ENCODE data around the gene TMEM179. TPM values are rescaled to one million over a fixed set of nuclear protein-coding genes. Genes with fewer than 3 reads are reported as not detected.

TMEM179 gene
- total RNA-seq, 1 experiment from 2014 or later = not detected

DNA sequence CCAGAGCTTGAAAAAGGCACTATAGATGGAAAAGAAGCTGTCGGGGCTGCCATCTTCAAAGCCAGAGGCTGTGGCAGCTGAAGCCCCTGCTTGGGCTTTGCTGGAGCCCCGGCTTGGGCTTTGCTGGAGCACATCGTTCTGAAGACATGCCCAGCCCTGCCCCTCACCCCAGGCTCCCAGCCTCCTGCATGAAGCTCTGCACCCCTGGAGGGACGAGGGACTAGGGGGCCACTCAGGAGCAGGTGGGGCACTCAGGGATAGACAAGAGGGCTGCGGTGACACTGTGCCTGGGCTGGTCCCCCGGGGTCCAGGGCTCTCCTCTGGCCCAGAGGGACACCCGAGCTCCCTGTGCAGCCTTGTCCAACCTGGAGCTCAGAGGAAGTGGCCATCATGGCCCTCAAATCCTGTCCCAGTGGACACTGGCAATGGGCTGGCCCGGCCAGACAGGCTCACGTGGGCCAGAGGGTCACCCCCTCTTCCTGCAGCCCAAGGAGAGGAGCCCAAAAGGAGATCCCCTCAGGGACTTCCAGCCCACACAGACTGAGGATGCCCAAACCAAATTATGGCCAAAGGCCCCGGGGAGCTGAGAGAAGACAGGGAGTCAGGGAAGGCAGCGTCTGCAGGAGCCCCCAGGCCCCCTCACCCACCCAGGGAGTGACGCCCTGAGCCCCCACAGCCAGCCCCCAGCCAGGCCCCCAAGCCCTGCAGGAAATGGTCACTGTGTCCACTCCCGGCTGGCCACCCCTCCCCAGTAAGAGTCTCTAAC, 48.1 kb downstream of the TMEM179 start:
- Histone ChIP-seq H3K4me1 (ENCODE audit: insufficient read depth, low read length) (no peaks in the 10 kb centered on the region), H3K79me2 (ENCODE audit: low read length) (no peaks in the 10 kb centered on the region), H3K9me3 (ENCODE audit: low read length) (no peaks in the 10 kb centered on the region), H4K20me1 (ENCODE audit: low read length) (no peaks in the 10 kb centered on the region), H2AFZ (ENCODE audit: low read length) (no peak overlapping the region), H3K9ac (ENCODE audit: low read length) (no peak overlapping the region), H3K4me2 (ENCODE audit: low read length) (no peak overlapping the region), H3K9me2 (replicated peaks; ENCODE audit: low read length) (no peaks in the 10 kb centered on the region), H3F3A (ENCODE audit: low read length, unreplicated experiment) (no peaks in the 10 kb centered on the region), H3K27ac (ENCODE audit: low read length) (no peak overlapping the region), H3K27me3 (ENCODE audit: low read length) (peaks cover 99% of the 10 kb centered on the region), H3K36me3 (ENCODE audit: low read depth, low read length) (no peaks in the 10 kb centered on the region), H3K4me3 (ENCODE audit: low read length) (no peak overlapping the region)
- ChIA-PET POLR2A (ENCODE audit: unreplicated experiment) (no interaction called here), CTCF (interaction anchor here (0.6 kb wide), 1 partner anchor 331 kb away, joined by 3 read pairs; no protein-coding TSS in a partner anchor)
- BruUV-seq (replicated peaks) = no TSS peak
- ATAC-seq (no peak), DNase-seq (no peak)
- TF ChIP-seq EZH2 (IDR thresholded peaks at IDR 0.05; ENCODE audit: low read length, unreplicated experiment) = no peak
- TF ChIP-seq, protein P1, sequence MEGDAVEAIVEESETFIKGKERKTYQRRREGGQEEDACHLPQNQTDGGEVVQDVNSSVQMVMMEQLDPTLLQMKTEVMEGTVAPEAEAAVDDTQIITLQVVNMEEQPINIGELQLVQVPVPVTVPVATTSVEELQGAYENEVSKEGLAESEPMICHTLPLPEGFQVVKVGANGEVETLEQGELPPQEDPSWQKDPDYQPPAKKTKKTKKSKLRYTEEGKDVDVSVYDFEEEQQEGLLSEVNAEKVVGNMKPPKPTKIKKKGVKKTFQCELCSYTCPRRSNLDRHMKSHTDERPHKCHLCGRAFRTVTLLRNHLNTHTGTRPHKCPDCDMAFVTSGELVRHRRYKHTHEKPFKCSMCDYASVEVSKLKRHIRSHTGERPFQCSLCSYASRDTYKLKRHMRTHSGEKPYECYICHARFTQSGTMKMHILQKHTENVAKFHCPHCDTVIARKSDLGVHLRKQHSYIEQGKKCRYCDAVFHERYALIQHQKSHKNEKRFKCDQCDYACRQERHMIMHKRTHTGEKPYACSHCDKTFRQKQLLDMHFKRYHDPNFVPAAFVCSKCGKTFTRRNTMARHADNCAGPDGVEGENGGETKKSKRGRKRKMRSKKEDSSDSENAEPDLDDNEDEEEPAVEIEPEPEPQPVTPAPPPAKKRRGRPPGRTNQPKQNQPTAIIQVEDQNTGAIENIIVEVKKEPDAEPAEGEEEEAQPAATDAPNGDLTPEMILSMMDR (conservative IDR thresholded peaks at IDR 0.05; ENCODE audit: low read depth, low read length) = no peak
- no peak for TF ChIP-seq EZH2phosphoT487 (IDR thresholded peaks at IDR 0.05; ENCODE audit: borderline replicate concordance, low read length)
- intact Hi-C loops (cut with micrococcal nuclease) = no loop called here

DNA sequence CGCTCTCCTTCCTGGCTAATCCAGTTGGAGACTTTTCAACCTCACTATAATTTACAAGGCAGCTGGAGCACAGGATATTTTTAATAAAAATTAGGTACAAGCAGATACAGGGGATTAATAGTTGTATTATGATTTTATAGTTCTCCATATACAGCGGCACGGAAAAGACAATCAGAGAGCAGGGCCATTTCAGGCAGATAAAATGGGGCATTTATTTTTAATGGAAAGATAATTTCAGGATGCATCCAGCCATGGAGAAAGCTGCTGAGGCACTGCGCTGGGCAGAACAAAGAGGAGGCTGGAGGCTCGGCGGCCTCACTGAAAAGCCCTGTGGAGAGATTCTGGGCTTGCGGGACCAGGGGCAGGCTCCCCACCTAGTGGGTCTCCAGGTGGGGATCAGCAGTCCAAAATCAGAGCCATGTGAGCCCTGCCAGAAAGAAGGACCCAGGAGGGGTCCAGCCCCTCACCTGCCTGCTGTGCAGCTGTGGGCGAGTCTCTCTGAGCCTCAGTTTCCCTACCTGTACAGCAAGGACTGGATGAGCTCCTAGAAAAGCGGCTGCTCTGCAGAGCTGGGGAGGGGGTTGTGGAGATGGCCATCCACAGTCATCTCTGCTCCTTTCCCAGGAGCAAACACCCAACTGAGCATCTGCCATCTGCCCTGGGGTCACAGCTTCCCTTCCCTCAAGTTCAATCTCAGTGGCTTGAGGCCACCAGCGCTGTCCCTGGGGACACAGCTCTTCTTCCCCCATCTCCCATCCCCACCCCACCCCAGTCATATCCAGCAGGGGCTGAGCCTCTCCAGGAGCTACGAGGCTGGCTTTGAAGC, 48.9 kb downstream of the TMEM179 start:
- Histone ChIP-seq H3K9me2 (replicated peaks; ENCODE audit: low read length) (no peaks in the 10 kb centered on the region), H3K4me1 (ENCODE audit: insufficient read depth, low read length) (no peaks in the 10 kb centered on the region), H3K27me3 (ENCODE audit: low read length) (peaks cover 98% of the 10 kb centered on the region), H3K9ac (ENCODE audit: low read length) (no peak overlapping the region), H3F3A (ENCODE audit: low read length, unreplicated experiment) (no peaks in the 10 kb centered on the region), H3K4me3 (ENCODE audit: low read length) (no peak overlapping the region), H3K27ac (ENCODE audit: low read length) (no peak overlapping the region), H3K79me2 (ENCODE audit: low read length) (no peaks in the 10 kb centered on the region), H2AFZ (ENCODE audit: low read length) (no peak overlapping the region), H4K20me1 (ENCODE audit: low read length) (no peaks in the 10 kb centered on the region), H3K4me2 (ENCODE audit: low read length) (no peak overlapping the region), H3K36me3 (ENCODE audit: low read depth, low read length) (no peaks in the 10 kb centered on the region), H3K9me3 (ENCODE audit: low read length) (no peaks in the 10 kb centered on the region)
- BruUV-seq (replicated peaks) = no TSS peak
- intact Hi-C loops (cut with micrococcal nuclease) = no loop called here
- TF ChIP-seq EZH2 (IDR thresholded peaks at IDR 0.05; ENCODE audit: low read length, unreplicated experiment) = no peak
- TF ChIP-seq EZH2phosphoT487 (IDR thresholded peaks at IDR 0.05; ENCODE audit: borderline replicate concordance, low read length) = no peak
- TF ChIP-seq, protein P1 (conservative IDR thresholded peaks at IDR 0.05; ENCODE audit: low read depth, low read length) = no peak
- ATAC-seq = no peak
- POLR2A ChIA-PET (ENCODE audit: unreplicated experiment) = no interaction called here
- CTCF ChIA-PET = interaction anchor here (0.6 kb wide), 1 partner anchor 330 kb away, joined by 3 read pairs; no protein-coding TSS in a partner anchor
- no peak for DNase-seq
